AG04450 (cell line): Measurements from ENCODE around the gene GFOD2. TPM values are rescaled to one million over a fixed set of nuclear protein-coding genes. Genes with fewer than 3 reads are reported as not detected.

ENCODE experiments used
- CTCF ChIA-PET: fragments of 300-600, 350-600 bp; formaldehyde crosslinking; extraction: SDS; loops from one replicate; lab custom pipeline; 2022; ENCODE audit warnings: antibody characterized with exemption, inconsistent platforms; lab: Charles Lee
- POLR2A ChIA-PET: fragments of 350-600 bp; formaldehyde crosslinking; extraction: SDS; loops from one replicate; lab custom pipeline; 2021; ENCODE audit warnings: antibody characterized with exemption, inconsistent platforms; lab: Yijun Ruan, JAX
- DNase-seq: peaks from one replicate; pipeline ENCODE4 v3.0.0-alpha.2; 2011; ENCODE audit warnings: low read depth, low spot score
- H3K27ac ChIP-seq: one replicate; pipeline ENCODE4 v1.5.1; 2012; ENCODE audit warnings: low read depth, low read length, control low read depth
- H3K27me3 ChIP-seq: one replicate; pipeline ENCODE4 v1.6.0; 2012; ENCODE audit warnings: low read length; ENCODE audit not compliant: control insufficient read depth, insufficient read depth
- H3K4me3 ChIP-seq: 2 replicates; pipeline ENCODE4 v1.5.1; 2011; ENCODE audit warnings: mild to moderate bottlenecking, low read depth, low read length, control low read depth
- H3K9me3 ChIP-seq: 2 replicates; pipeline ENCODE4 v1.5.1; 2012; ENCODE audit warnings: low read length; ENCODE audit not compliant: control insufficient read depth, insufficient read depth
- polyA plus RNA-seq: library from polyadenylated mRNA; depleted of rRNA; stranded (reverse); fragments of >200 nt; gene quantifications from 2 replicates; pipeline ENCODE4 v1.2.3, GENCODE V29; 2011
- TF ChIP-seq, protein P1 (sequence below): IDR thresholded peaks from 2 replicates; pipeline ENCODE4 v1.5.1; 2011; ENCODE audit warnings: low read depth, low read length, control low read depth, inconsistent platforms

GFOD2 gene
- polyA plus RNA-seq, 1 experiment: 11.1 TPM

DNA sequence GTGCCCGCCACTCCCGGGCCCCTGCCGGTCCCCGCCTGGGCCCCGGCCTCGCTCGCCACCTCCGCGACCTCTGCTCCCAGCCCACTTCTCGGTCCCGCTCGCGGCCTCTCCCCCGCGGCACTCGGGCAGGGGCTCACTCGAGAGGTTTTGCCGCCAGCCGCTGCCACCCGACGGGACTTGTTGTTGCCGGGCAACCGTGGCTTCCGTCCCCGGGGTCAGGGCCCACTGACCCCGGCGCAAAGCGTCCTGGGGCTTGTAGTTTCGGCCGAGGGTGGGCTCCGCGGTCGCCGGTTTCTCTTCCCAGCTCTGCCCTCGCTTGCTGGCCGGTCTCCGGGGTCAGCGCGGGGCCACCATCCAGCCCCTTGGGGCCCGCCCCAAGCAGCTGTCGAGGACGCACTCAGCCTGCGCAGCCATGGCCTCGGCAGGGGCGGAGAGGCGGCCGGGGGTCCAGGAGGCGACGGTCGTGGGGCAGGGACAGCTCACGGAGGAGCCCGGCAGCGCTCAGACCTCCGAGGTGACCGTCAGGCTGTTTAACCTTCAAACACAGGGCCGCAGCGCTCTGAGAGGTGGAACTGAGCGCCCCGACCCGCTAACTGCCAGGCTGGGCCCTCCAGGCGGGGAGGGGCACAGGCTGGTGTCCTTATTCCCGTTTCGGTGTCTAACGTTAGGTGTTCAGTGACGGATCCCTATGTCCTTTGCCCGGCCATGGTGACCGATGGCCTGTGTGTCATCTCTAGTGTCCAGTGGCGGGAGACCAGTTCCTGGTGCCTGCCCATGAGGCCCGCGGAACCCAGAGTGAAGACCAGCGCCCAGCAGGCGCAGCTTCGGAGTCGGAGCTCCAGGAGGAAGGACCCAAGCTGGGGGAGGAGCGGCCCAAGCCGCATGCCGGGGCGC, 52.3 kb downstream of the GFOD2 start, which contains the start of the genes C16orf86 and ENKD1:
Gene C16orf86, plus strand, starts transcription at position 256 of the 894 bp plus-strand sequence. Its CDS starts 157 bp downstream, at position 413.
Gene ENKD1, minus strand, starts transcription at position 192 of the 894 bp plus-strand sequence. CDS start 308 bp downstream, outside the sequence.
- POLR2A ChIA-PET: interaction anchor here (1.1 to 1.2 kb wide), 2 partner anchors 146 kb away, joined by 3 read pairs; no protein-coding TSS in a partner anchor
- DNase-seq: no peak
- peak within 1 kb of the TSS; percentile 57 for H3K27ac ChIP-seq

DNA sequence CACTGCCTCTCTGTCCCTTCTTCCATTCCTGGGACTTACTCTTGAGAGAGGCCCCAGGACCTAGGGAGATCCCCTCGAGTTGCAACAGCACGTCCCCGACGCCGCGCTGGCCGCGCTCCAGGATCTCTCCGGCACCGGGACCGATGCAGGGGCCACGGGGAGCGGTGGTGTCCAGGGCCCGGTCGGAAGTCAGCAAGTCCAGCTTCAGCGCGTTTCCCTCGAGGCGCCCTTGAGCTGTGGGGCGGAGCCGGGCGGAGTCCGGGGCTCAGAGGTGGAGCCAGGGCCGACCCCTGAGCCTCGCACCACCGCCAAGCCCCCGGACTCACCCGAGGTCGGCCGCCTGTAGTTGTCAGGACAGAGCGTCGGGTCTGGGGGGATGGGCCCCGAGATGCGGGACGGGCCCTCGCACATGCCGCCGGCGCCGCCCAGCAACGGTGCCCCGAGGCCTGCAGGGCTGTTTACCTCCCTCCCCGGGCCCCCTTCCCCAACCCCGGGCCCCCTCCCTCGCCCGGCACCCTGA, 53.0 kb downstream of the GFOD2 start:
- no peaks in the 10 kb centered on the region for H3K27me3 ChIP-seq
- ChIA-PET POLR2A (interaction anchor here (1.1 kb wide), 1 partner anchor 145 kb away, joined by 3 read pairs; no protein-coding TSS in a partner anchor), CTCF (interaction anchor here (0.6 to 11.4 kb wide), 5 partner anchors 104 to 227 kb away, joined by 3 to 181 read pairs (median 29); partner anchors contain the start of genes CTCF and PSKH1)
- no peaks in the 10 kb centered on the region for H3K9me3 ChIP-seq
- no peak for DNase-seq
- peak overlapping the region; percentile 64 for H3K4me3 ChIP-seq
- no peak overlapping the region for H3K27ac ChIP-seq
- TF ChIP-seq, protein P1, sequence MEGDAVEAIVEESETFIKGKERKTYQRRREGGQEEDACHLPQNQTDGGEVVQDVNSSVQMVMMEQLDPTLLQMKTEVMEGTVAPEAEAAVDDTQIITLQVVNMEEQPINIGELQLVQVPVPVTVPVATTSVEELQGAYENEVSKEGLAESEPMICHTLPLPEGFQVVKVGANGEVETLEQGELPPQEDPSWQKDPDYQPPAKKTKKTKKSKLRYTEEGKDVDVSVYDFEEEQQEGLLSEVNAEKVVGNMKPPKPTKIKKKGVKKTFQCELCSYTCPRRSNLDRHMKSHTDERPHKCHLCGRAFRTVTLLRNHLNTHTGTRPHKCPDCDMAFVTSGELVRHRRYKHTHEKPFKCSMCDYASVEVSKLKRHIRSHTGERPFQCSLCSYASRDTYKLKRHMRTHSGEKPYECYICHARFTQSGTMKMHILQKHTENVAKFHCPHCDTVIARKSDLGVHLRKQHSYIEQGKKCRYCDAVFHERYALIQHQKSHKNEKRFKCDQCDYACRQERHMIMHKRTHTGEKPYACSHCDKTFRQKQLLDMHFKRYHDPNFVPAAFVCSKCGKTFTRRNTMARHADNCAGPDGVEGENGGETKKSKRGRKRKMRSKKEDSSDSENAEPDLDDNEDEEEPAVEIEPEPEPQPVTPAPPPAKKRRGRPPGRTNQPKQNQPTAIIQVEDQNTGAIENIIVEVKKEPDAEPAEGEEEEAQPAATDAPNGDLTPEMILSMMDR: no peak

More for the DNA sequence above, 52.3 kb downstream of the GFOD2 start, which contains the start of the genes C16orf86 and ENKD1:
- TF ChIP-seq, protein P1: no peak
- no peaks in the 10 kb centered on the region for H3K27me3 ChIP-seq
- peak within 1 kb of the TSS; percentile 64 for H3K4me3 ChIP-seq
- CTCF ChIA-PET: interaction anchor here (0.6 to 11.4 kb wide), 13 partner anchors 8 to 221 kb away, joined by 3 to 181 read pairs (median 4); partner anchors contain the start of gene CTCF
- no peaks in the 10 kb centered on the region for H3K9me3 ChIP-seq

DNA sequence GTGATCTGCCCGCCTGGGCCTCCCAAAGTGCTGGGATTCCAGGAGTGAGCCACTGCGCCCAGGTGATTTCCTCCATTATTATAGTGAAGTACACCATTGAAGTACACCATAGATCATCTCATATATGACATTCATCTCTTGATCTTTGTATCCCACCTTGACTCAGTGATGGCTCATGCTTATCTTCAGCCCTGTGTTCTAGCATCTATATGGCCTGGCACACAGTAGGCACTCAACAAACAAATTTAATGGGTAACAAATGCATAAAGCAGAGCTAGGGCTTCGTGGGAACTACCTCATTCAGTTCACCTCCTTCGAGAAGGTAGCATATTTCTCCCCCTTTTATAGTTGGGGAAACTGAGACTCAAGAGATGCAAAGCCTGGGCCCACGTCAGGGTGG, 53.5 kb downstream of the GFOD2 start:
- DNase-seq: no peak
- TF ChIP-seq, protein P1: no peak
- CTCF ChIA-PET: interaction anchor here (0.6 to 11.4 kb wide), 4 partner anchors 103 to 228 kb away, joined by 3 to 181 read pairs (median 18); partner anchors contain the start of genes CTCF and PSKH1
- H3K9me3 ChIP-seq: no peaks in the 10 kb centered on the region
- H3K4me3 ChIP-seq: peak overlapping the region; percentile 64
- POLR2A ChIA-PET: interaction anchor here (1.1 kb wide), 1 partner anchor 144 kb away, joined by 3 read pairs; no protein-coding TSS in a partner anchor
- no peak overlapping the region for H3K27ac ChIP-seq
- H3K27me3 ChIP-seq: no peaks in the 10 kb centered on the region

DNA sequence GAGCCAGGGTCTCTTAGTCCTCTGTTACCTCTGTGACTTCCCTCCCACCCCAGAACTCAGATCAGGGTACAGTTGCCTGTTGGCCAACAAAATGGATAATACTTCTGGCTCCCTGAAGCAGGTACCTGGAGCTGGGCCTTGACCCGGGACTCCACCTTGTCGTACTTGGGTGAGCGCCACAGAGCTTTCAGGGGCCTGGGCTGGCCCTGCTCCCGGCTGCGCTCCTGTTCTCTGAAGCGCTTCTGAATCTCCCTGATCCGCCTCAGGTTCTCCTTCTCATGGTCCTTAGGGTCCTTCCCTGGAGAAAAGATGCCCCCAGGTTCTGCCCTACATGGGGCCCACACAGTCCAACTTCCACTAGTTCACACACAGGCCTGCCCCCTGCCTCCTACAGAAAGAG, 54.2 kb downstream of the GFOD2 start:
- no peak for DNase-seq
- no peaks in the 10 kb centered on the region for H3K27me3 ChIP-seq

More for the DNA sequence above, 54.2 kb downstream of the GFOD2 start:
- no peak overlapping the region for H3K4me3 ChIP-seq
- ChIA-PET POLR2A (no interaction called here), CTCF (interaction anchor here (0.9 to 11.4 kb wide), 2 partner anchors 118 to 142 kb away, joined by 3 to 181 read pairs; no protein-coding TSS in a partner anchor)
- TF ChIP-seq, protein P1: no peak
- H3K9me3 ChIP-seq: no peaks in the 10 kb centered on the region; the same call in 1 of the 2 replicates
- H3K27ac ChIP-seq: no peak overlapping the region
